ENCODE measurements around the gene PAOX. TPM values are rescaled to one million over a fixed set of nuclear protein-coding genes. Genes with fewer than 3 reads are reported as not detected.

Gene PAOX
- total and polyA plus RNA-seq, 2 of the 13 experiments (the other 11 are each of a cell fraction or from before 2014, with no cell fraction given), result 0.49 to 0.77 TPM

DNA sequence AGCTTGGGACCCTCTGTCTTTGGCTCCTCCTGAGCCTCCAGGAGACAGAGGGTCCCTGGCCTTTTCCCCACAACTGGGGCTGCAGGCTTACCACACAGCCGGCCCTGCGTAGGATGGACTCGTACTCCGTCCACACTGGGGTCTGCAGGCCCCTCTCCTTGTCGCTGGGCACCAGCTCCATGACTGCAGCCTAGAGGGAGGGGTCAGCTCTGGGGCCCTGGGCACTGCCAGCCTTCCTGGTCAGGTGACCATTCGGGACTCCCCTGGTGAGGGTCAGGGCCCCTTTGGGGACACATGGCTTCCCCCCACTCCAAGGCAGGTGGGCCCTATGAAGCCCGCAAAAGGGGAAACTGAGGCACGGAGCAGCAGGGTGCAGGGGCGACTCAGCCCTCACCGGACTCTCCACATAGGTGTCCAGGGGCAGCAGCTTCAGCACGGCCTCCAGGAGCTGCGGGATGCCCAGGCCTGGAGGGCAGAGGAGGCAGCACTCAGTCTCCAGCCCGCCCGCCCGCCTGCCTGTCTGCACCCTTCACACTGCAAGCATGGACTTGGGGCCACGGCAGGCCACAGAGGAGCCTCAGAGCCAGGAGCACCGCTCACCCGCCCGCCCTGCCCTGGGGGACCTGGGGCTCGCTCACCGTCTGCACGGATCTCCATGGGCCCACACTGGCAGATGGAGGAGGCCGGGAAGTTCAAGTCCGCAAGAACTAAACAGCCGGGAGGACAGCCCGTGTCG lies 22.3 kb upstream of the PAOX start (continued):
- TF ChIP-seq, protein P1, sequence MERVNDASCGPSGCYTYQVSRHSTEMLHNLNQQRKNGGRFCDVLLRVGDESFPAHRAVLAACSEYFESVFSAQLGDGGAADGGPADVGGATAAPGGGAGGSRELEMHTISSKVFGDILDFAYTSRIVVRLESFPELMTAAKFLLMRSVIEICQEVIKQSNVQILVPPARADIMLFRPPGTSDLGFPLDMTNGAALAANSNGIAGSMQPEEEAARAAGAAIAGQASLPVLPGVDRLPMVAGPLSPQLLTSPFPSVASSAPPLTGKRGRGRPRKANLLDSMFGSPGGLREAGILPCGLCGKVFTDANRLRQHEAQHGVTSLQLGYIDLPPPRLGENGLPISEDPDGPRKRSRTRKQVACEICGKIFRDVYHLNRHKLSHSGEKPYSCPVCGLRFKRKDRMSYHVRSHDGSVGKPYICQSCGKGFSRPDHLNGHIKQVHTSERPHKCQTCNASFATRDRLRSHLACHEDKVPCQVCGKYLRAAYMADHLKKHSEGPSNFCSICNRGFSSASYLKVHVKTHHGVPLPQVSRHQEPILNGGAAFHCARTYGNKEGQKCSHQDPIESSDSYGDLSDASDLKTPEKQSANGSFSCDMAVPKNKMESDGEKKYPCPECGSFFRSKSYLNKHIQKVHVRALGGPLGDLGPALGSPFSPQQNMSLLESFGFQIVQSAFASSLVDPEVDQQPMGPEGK (CRISPR knock-in tag; IDR thresholded peaks at IDR 0.05), result no peak
- TF ChIP-seq ZNF292 (CRISPR knock-in tag; IDR thresholded peaks at IDR 0.05; ENCODE audit: borderline replicate concordance, low read depth) (0 out of 2 replicates have a peak, but pooled peaks have one; percentile 12), SOX5 (CRISPR knock-in tag; IDR thresholded peaks at IDR 0.05; ENCODE audit: borderline replicate concordance) (no peak), CHCHD3 (CRISPR knock-in tag; IDR thresholded peaks at IDR 0.05) (no peak), NAIF1 (CRISPR knock-in tag; IDR thresholded peaks at IDR 0.05; ENCODE audit: borderline replicate concordance) (no peak)
- TF ChIP-seq, protein P2, sequence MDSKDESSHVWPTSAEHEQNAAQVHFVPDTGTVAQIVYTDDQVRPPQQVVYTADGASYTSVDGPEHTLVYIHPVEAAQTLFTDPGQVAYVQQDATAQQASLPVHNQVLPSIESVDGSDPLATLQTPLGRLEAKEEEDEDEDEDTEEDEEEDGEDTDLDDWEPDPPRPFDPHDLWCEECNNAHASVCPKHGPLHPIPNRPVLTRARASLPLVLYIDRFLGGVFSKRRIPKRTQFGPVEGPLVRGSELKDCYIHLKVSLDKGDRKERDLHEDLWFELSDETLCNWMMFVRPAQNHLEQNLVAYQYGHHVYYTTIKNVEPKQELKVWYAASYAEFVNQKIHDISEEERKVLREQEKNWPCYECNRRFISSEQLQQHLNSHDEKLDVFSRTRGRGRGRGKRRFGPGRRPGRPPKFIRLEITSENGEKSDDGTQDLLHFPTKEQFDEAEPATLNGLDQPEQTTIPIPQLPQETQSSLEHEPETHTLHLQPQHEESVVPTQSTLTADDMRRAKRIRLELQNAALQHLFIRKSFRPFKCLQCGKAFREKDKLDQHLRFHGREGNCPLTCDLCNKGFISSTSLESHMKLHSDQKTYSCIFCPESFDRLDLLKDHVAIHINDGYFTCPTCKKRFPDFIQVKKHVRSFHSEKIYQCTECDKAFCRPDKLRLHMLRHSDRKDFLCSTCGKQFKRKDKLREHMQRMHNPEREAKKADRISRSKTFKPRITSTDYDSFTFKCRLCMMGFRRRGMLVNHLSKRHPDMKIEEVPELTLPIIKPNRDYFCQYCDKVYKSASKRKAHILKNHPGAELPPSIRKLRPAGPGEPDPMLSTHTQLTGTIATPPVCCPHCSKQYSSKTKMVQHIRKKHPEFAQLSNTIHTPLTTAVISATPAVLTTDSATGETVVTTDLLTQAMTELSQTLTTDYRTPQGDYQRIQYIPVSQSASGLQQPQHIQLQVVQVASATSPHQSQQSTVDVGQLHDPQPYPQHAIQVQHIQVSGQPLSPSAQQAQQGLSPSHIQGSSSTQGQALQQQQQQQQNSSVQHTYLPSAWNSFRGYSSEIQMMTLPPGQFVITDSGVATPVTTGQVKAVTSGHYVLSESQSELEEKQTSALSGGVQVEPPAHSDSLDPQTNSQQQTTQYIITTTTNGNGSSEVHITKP (CRISPR knock-in tag; IDR thresholded peaks at IDR 0.05; ENCODE audit: low read depth), result no peak
- TF ChIP-seq, protein P3, sequence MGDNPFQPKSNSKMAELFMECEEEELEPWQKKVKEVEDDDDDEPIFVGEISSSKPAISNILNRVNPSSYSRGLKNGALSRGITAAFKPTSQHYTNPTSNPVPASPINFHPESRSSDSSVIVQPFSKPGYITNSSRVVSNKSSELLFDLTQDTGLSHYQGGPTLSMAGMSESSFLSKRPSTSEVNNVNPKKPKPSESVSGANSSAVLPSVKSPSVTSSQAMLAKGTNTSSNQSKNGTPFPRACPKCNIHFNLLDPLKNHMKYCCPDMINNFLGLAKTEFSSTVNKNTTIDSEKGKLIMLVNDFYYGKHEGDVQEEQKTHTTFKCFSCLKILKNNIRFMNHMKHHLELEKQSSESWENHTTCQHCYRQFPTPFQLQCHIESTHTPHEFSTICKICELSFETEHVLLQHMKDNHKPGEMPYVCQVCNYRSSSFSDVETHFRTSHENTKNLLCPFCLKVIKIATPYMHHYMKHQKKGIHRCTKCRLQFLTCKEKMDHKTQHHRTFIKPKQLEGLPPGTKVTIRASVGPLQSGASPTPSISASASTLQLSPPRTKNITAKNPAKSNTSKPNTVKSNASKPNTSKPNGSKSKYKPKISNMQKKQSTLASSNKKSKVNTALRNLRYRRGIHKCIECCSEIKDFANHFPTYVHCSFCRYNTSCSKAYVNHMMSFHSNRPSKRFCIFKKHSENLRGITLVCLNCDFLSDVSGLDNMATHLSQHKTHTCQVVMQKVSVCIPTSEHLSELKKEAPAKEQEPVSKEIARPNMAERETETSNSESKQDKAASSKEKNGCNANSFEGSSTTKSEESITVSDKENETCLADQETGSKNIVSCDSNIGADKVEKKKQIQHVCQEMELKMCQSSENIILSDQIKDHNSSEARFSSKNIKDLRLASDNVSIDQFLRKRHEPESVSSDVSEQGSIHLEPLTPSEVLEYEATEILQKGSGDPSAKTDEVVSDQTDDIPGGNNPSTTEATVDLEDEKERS (CRISPR knock-in tag; IDR thresholded peaks at IDR 0.05), result no peak
- TF ChIP-seq, protein P4, sequence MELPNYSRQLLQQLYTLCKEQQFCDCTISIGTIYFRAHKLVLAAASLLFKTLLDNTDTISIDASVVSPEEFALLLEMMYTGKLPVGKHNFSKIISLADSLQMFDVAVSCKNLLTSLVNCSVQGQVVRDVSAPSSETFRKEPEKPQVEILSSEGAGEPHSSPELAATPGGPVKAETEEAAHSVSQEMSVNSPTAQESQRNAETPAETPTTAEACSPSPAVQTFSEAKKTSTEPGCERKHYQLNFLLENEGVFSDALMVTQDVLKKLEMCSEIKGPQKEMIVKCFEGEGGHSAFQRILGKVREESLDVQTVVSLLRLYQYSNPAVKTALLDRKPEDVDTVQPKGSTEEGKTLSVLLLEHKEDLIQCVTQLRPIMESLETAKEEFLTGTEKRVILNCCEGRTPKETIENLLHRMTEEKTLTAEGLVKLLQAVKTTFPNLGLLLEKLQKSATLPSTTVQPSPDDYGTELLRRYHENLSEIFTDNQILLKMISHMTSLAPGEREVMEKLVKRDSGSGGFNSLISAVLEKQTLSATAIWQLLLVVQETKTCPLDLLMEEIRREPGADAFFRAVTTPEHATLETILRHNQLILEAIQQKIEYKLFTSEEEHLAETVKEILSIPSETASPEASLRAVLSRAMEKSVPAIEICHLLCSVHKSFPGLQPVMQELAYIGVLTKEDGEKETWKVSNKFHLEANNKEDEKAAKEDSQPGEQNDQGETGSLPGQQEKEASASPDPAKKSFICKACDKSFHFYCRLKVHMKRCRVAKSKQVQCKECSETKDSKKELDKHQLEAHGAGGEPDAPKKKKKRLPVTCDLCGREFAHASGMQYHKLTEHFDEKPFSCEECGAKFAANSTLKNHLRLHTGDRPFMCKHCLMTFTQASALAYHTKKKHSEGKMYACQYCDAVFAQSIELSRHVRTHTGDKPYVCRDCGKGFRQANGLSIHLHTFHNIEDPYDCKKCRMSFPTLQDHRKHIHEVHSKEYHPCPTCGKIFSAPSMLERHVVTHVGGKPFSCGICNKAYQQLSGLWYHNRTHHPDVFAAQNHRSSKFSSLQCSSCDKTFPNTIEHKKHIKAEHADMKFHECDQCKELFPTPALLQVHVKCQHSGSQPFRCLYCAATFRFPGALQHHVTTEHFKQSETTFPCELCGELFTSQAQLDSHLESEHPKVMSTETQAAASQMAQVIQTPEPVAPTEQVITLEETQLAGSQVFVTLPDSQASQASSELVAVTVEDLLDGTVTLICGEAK (IDR thresholded peaks at IDR 0.05), result no peak
- TF ChIP-seq, protein P4 (CRISPR knock-in tag; IDR thresholded peaks at IDR 0.05), result 0 out of 2 replicates have a peak, but pooled peaks have one; percentile 7

All from HepG2 (cell line).